H1 (cell line): Measurements from ENCODE around the gene SNTN. TPM values are rescaled to one million over a fixed set of nuclear protein-coding genes. Genes with fewer than 3 reads are reported as not detected.

Experiments
- CHD1 ChIP-seq: IDR thresholded peaks from 2 replicates; pipeline ENCODE4 v1.6.1; 2012; ENCODE audit warnings: low read depth, low read length, improper control_type of control experiment
- CTBP2 ChIP-seq: IDR thresholded peaks from 2 replicates; pipeline ENCODE4 v1.7.0; 2011; ENCODE audit warnings: borderline replicate concordance, mild to moderate bottlenecking, moderate library complexity, mixed read lengths, low read length; ENCODE audit not compliant: insufficient read depth, insufficient read length
- KDM1A ChIP-seq: fragments of 200-600, 300-600 bp; sonication (generic); IDR thresholded peaks from 2 replicates; pipeline ENCODE4 v1.7.1; 2016; ENCODE audit warnings: mild to moderate bottlenecking, low read length, borderline replicate concordance
- KDM4A ChIP-seq: IDR thresholded peaks from one replicate; pipeline ENCODE4 v1.7.1; 2012; ENCODE audit warnings: low read depth, mild to moderate bottlenecking, moderate library complexity, low read length, inconsistent platforms; ENCODE audit not compliant: severe bottlenecking
- NANOG ChIP-seq: IDR thresholded peaks from 2 replicates; pipeline ENCODE4 v1.6.1; 2011; ENCODE audit warnings: low read length, low read depth, mild to moderate bottlenecking, inconsistent platforms; ENCODE audit not compliant: insufficient read depth, poor library complexity, severe bottlenecking
- PHF8 ChIP-seq: fragments of 200-600 bp; sonication (generic); conservative IDR thresholded peaks from 2 replicates; pipeline ENCODE4 v1.7.1; 2012; ENCODE audit warnings: low read depth, mild to moderate bottlenecking, inconsistent platforms, low read length, moderate library complexity
- RBBP5 ChIP-seq: IDR thresholded peaks from 2 replicates; pipeline ENCODE4 v1.7.1; 2012; ENCODE audit warnings: low read depth, mild to moderate bottlenecking, inconsistent platforms, low read length, moderate library complexity, borderline replicate concordance
- RNF2 ChIP-seq: fragments of 200-900, 300-1000 bp; sonication (generic); IDR thresholded peaks from 2 replicates; pipeline ENCODE4 v1.7.1; 2016; ENCODE audit warnings: borderline replicate concordance, low read depth, mild to moderate bottlenecking, antibody characterized with exemption, low read length; ENCODE audit not compliant: poor library complexity, severe bottlenecking; ENCODE audit errors: missing control alignments
- SIX5 ChIP-seq: IDR thresholded peaks from 2 replicates; pipeline ENCODE4 v1.6.1; 2011; ENCODE audit warnings: mild to moderate bottlenecking, low read depth, low read length
- SRF ChIP-seq: IDR thresholded peaks from 2 replicates; pipeline ENCODE4 v1.6.1; 2011; ENCODE audit warnings: mild to moderate bottlenecking, low read depth, low read length, moderate library complexity
- SUZ12 ChIP-seq: fragments of 200-600 bp; sonication (generic); IDR thresholded peaks from 2 replicates; pipeline ENCODE4 v1.6.1; 2012; ENCODE audit warnings: mild to moderate bottlenecking, inconsistent platforms, low read length, moderate library complexity, mixed read lengths
- TAF7 ChIP-seq: optimal IDR thresholded peaks from 2 replicates; pipeline ENCODE3; 2011; ENCODE audit warnings: low read depth, mild to moderate bottlenecking, inconsistent platforms, low read length, moderate library complexity, borderline replicate concordance
- ZNF274 ChIP-seq: IDR thresholded peaks from 2 replicates; pipeline ENCODE4 v1.7.0; 2012; ENCODE audit warnings: low read length, borderline replicate concordance; ENCODE audit errors: extremely low read depth
- polyA plus RNA-seq, 7 experiments: library from polyadenylated mRNA; depleted of rRNA in 3 of 7; stranded (reverse) in 5 of 7; unstranded in 2 of 7; fragments of >200 nt in 5 of 7; fragments of 200-250 nt in 2 of 7; gene quantifications; 1 replicate in 5 of 7; 2 replicates in 1 of 7; 4 replicates in 1 of 7; pipeline versions ENCODE4 v1.2.1 to v1.2.3, GENCODE V29; 2011 to 2013; ENCODE audit warnings: missing spikeins in 2 of 7, mixed read lengths in 2 of 7
- total RNA-seq: library from RNA; stranded (reverse); fragmentation: NEBNext Ultra II Directional; extraction: Animal tissue kit (Norgen Biotek cat#: 25700); gene quantifications from 2 replicates; pipeline ENCODE4 v1.2.1, GENCODE V29; 2021
- TF ChIP-seq, protein P1 (sequence below): IDR thresholded peaks from 2 replicates; pipeline ENCODE4 v1.6.1; 2012; ENCODE audit warnings: inconsistent platforms

The SNTN gene
- total and polyA plus RNA-seq, 2 of the 8 experiments (the other 6 are each of a cell fraction or from before 2014, with no cell fraction given) = not detected

DNA sequence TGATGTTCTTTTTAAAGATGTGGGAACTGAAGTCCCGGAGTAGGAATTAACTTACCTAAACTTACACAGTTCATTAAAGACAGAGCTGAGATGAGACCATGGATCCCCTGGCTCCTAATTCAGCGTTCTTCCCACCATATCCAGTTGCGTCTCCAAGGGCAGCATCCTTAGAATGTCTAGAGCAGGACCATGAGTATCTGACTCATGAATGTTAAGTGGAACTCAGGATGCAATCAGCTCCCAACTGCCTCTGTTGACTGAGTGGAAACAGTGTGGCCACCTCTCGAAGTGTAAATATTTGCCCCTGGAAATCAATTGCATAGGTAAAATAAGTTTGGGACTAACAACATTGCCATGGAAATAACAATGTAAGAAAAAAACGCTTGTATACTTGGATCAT, 2.5 kb downstream of the SNTN start (continued):
- TF ChIP-seq PHF8 (no peak), ZNF274 (no peak), SUZ12 (no peak), SIX5 (no peak), SRF (no peak), CHD1 (no peak), KDM4A (no peak), RBBP5 (no peak), TAF7 (no peak), KDM1A (no peak), CTBP2 (no peak), RNF2 (no peak), NANOG (no peak)
- TF ChIP-seq, protein P1, sequence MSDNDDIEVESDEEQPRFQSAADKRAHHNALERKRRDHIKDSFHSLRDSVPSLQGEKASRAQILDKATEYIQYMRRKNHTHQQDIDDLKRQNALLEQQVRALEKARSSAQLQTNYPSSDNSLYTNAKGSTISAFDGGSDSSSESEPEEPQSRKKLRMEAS = no peak
